CD14-positive monocyte (primary cell): ENCODE results near the gene TMOD1. TPM values are rescaled to one million over a fixed set of nuclear protein-coding genes. Genes with fewer than 3 reads are reported as not detected.

Experiments
- DNase-seq, 3 donors: peaks; one replicate each; pipeline ENCODE4 v3.0.0-alpha.2; 2011 to 2022
- H2AFZ ChIP-seq: 2 replicates; pipeline ENCODE4 v1.6.0; 2012; ENCODE audit warnings: mild to moderate bottlenecking, low read depth, low read length, inconsistent platforms; ENCODE audit not compliant: insufficient read depth, poor library complexity, severe bottlenecking
- H3K27ac ChIP-seq, 2 donors: 1 replicate in 1 of 2; 2 replicates in 1 of 2; pipeline ENCODE4 v1.5.1; 2012 to 2013; ENCODE audit warnings: low read length in 2 of 2, control low read depth in 1 of 2, inconsistent platforms in 1 of 2, low read depth in 1 of 2, mild to moderate bottlenecking in 1 of 2
- H3K27me3 ChIP-seq, 2 donors: one replicate each; pipeline versions ENCODE4 v1.6.0 to v1.6.1; 2011 to 2013; ENCODE audit warnings: low read length in 2 of 2; ENCODE audit not compliant: control insufficient read depth in 2 of 2, insufficient read depth in 2 of 2
- H3K36me3 ChIP-seq, 2 donors: replicated peaks in 1 of 2; 1 replicate in 1 of 2; 2 replicates in 1 of 2; pipeline versions ENCODE4 v1.5.1 to v1.6.1; 2012 to 2013; ENCODE audit warnings: low read length in 2 of 2, control low read depth in 1 of 2, inconsistent platforms in 1 of 2, mild to moderate bottlenecking in 1 of 2; ENCODE audit not compliant: insufficient read depth in 2 of 2, control insufficient read depth in 1 of 2
- H3K4me1 ChIP-seq, 2 donors: 1 replicate in 1 of 2; 2 replicates in 1 of 2; pipeline versions ENCODE4 v1.5.1 to v1.6.1; 2012 to 2013; ENCODE audit warnings: low read length in 2 of 2, control low read depth in 1 of 2, inconsistent platforms in 1 of 2, mild to moderate bottlenecking in 1 of 2, moderate library complexity in 1 of 2; ENCODE audit not compliant: insufficient read depth in 2 of 2, control insufficient read depth in 1 of 2
- H3K4me2 ChIP-seq: replicated peaks from 2 replicates; pipeline ENCODE3; 2012; ENCODE audit warnings: low read length, moderate library complexity, mild to moderate bottlenecking; ENCODE audit not compliant: poor library complexity, severe bottlenecking; ENCODE audit errors: extremely low read depth
- H3K4me3 ChIP-seq, 3 experiments: fragments of 200-600 bp in 1 of 3; sonication (generic) in 1 of 3; replicated peaks in 1 of 3; 1 replicate in 2 of 3; 2 replicates in 1 of 3; pipeline ENCODE4 v1.5.1; 2011 to 2013; ENCODE audit warnings: low read length in 3 of 3, mild to moderate bottlenecking in 3 of 3, control low read depth in 2 of 3, low read depth in 2 of 3, inconsistent platforms in 1 of 3, moderate library complexity in 1 of 3
- H3K79me2 ChIP-seq: 2 replicates; pipeline ENCODE4 v1.6.0; 2012; ENCODE audit warnings: mild to moderate bottlenecking, control low read depth, inconsistent platforms, low read length, moderate library complexity; ENCODE audit not compliant: insufficient read depth
- H3K9ac ChIP-seq: 2 replicates; pipeline ENCODE4 v1.6.0; 2017; ENCODE audit warnings: low read length, mild to moderate bottlenecking; ENCODE audit not compliant: insufficient read depth, poor library complexity, severe bottlenecking
- H3K9me3 ChIP-seq, 2 donors: replicated peaks in 1 of 2; 1 replicate in 1 of 2; 2 replicates in 1 of 2; pipeline versions ENCODE4 v1.5.1 to v1.6.1; 2012 to 2013; ENCODE audit warnings: low read length in 2 of 2, control low read depth in 1 of 2; ENCODE audit not compliant: control insufficient read depth in 1 of 2, insufficient read depth in 1 of 2
- H4K20me1 ChIP-seq: 2 replicates; pipeline ENCODE4 v1.6.0; 2012; ENCODE audit warnings: mild to moderate bottlenecking, low read length, control low read depth, moderate library complexity; ENCODE audit not compliant: insufficient read depth
- H3K27ac Mint-ChIP-seq, 7 donors: one replicate each; pipeline ENCODE4 v1.8.0; 2020; ENCODE audit warnings: mild to moderate bottlenecking in 7 of 7, mixed read lengths in 7 of 7, moderate library complexity in 6 of 7, inconsistent platforms in 2 of 7
- H3K27me3 Mint-ChIP-seq, 3 donors: one replicate each; pipeline ENCODE4 v1.8.0; 2021 to 2022; ENCODE audit warnings: low read depth in 3 of 3, mild to moderate bottlenecking in 3 of 3, mixed read lengths in 3 of 3, moderate library complexity in 3 of 3, inconsistent platforms in 1 of 3
- H3K36me3 Mint-ChIP-seq, 2 donors: one replicate each; pipeline ENCODE4 v1.8.0; 2020; ENCODE audit warnings: mixed read lengths in 2 of 2, inconsistent platforms in 1 of 2, mild to moderate bottlenecking in 1 of 2
- H3K4me1 Mint-ChIP-seq: one replicate; pipeline ENCODE4 v1.8.0; 2020; ENCODE audit warnings: mild to moderate bottlenecking, mixed read lengths
- H3K4me3 Mint-ChIP-seq, 2 donors: one replicate each; pipeline ENCODE4 v1.8.0; 2020; ENCODE audit warnings: mild to moderate bottlenecking in 2 of 2, mixed read lengths in 2 of 2, moderate library complexity in 1 of 2
- H3K9me3 Mint-ChIP-seq, 7 donors: one replicate each; pipeline ENCODE4 v1.8.0; 2020 to 2022; ENCODE audit warnings: mixed read lengths in 7 of 7, mild to moderate bottlenecking in 6 of 7, moderate library complexity in 6 of 7, inconsistent platforms in 2 of 7
- CTCF ChIP-seq: fragments of 200-600 bp; IDR thresholded peaks from one replicate; pipeline ENCODE4 v1.8.0; 2022; ENCODE audit warnings: antibody characterized with exemption, mild to moderate bottlenecking
- WGBS: methylation state at CpG from one replicate; pipeline ENCODE4 v1.1.5; 2013; ENCODE audit warnings: missing lambda C conversion rate; ENCODE audit not compliant: insufficient coverage; 5-methylcytosine and 5-hydroxymethylcytosine counted together
- intact Hi-C, 2 donors: fragments of 100-400 bp; cut with micrococcal nuclease; formaldehyde crosslinking; loops; one replicate each; pipeline versions ENCODE4 v1.15.0 to v1.15.1; 2023
- polyA plus RNA-seq, 3 donors: library from polyadenylated mRNA; depleted of rRNA in 1 of 3; unstranded in 2 of 3; stranded (reverse) in 1 of 3; fragments of 300-500 nt in 2 of 3; fragments of >200 nt in 1 of 3; fragmentation: Illumina TruSeq in 2 of 3; gene quantifications; 1 replicate in 2 of 3; 2 replicates in 1 of 3; pipeline ENCODE4 v1.2.3, GENCODE V29; 2012 to 2021

TMOD1 gene
- polyA plus RNA-seq, 3 donors = 0.09 to 0.81 (median 0.59) TPM

- no peaks in the 10 kb centered on the region for H3K9me3 Mint-ChIP-seq
Observed at GRCh38 chr9:97599314-97599846, 97.9 kb downstream of the TMOD1 start.

GRCh38 chr9:97600531-97601227, 99.2 kb downstream of the TMOD1 start:
- WGBS = 100% methylated on average over 2 of the region's 8 CpGs
- Mint-ChIP-seq H3K36me3 (peaks cover 55 to 59% of the 10 kb centered on the region in 2 donors), H3K27me3 (peaks cover 0 to 4% (median 0%) of the 10 kb centered on the region in 3 donors), H3K9me3 (no peaks in the 10 kb centered on the region), H3K4me1 (peaks cover 7% of the 10 kb centered on the region), H3K4me3 (no peak overlapping the region), H3K27ac (no peak overlapping the region)
- no peak for DNase-seq
- Histone ChIP-seq H3K27me3 (no peaks in the 10 kb centered on the region), H4K20me1 (no peaks in the 10 kb centered on the region), H3K27ac (no peak overlapping the region), H3K79me2 (no peaks in the 10 kb centered on the region), H3K4me3 (no peak overlapping the region), H3K9ac (no peak overlapping the region), H3K9me3 (no peaks in the 10 kb centered on the region), H3K4me2 (no peak overlapping the region), H2AFZ (no peak overlapping the region), H3K4me1 (peaks cover 4 to 6% of the 10 kb centered on the region in 2 donors), H3K36me3 (peaks cover 41 to 64% of the 10 kb centered on the region in 2 donors)
- intact Hi-C loops = no loop called here
- no peak for TF ChIP-seq CTCF

More at GRCh38 chr9:97599314-97599846, 97.9 kb downstream of the TMOD1 start:
- DNase-seq = no peak
- intact Hi-C loops = loop anchor here (5.0 to 10.0 kb wide), 3 partner anchors 132 to 195 kb away; no protein-coding TSS in a partner anchor
- 91% methylated on average over 6 of the region's 7 CpGs for WGBS
- H3K4me1 ChIP-seq = peaks cover 4 to 6% of the 10 kb centered on the region in 2 donors
- Mint-ChIP-seq H3K4me3 (no peak overlapping the region), H3K36me3 (peaks cover 43 to 46% of the 10 kb centered on the region in 2 donors), H3K27ac (peak overlapping the region in 1 of 7 donors; percentile 63), H3K4me1 (peaks cover 7% of the 10 kb centered on the region), H3K27me3 (peaks cover 0 to 4% (median 0%) of the 10 kb centered on the region in 3 donors)
- no peaks in the 10 kb centered on the region for H3K27me3 ChIP-seq
- no peak overlapping the region for H3K4me3 ChIP-seq
- H3K79me2 ChIP-seq = no peaks in the 10 kb centered on the region
- TF ChIP-seq CTCF = no peak
- no peak overlapping the region for H2AFZ ChIP-seq
- H4K20me1 ChIP-seq = no peaks in the 10 kb centered on the region
- no peaks in the 10 kb centered on the region for H3K9me3 ChIP-seq
- H3K27ac ChIP-seq = no peak overlapping the region
- no peak overlapping the region for H3K9ac ChIP-seq
- no peak overlapping the region for H3K4me2 ChIP-seq
- peaks cover 29 to 51% of the 10 kb centered on the region in 2 donors for H3K36me3 ChIP-seq
